ENCODE results near the gene PRKG1.

Gene PRKG1

GRCh38 chr10:51588984-51589383 lies 514.7 kb downstream of the PRKG1 start:
- no peak for TF ChIP-seq CTCF (IDR thresholded peaks at IDR 0.05; ENCODE audit: borderline replicate concordance, insufficient read depth, low read depth, low read length)

GRCh38 chr10:51590818-51591217 lies 516.5 kb downstream of the PRKG1 start:
- TF ChIP-seq CTCF (IDR thresholded peaks at IDR 0.05; ENCODE audit: borderline replicate concordance, insufficient read depth, low read depth, low read length) = no peak
- no peak overlapping the region for H3K4me3 ChIP-seq (ENCODE audit: low read depth, low read length)

More at GRCh38 chr10:51588984-51589383, 514.7 kb downstream of the PRKG1 start:
- no peak overlapping the region for H3K4me3 ChIP-seq (ENCODE audit: low read depth, low read length)

- no peak for TF ChIP-seq CTCF (IDR thresholded peaks at IDR 0.05; ENCODE audit: borderline replicate concordance, insufficient read depth, low read depth, low read length)
Observed at GRCh38 chr10:51596695-51597094, 522.4 kb downstream of the PRKG1 start.

GRCh38 chr10:51599647-51600046 lies 525.4 kb downstream of the PRKG1 start:
- no peak overlapping the region for H3K4me3 ChIP-seq (ENCODE audit: low read depth, low read length)
- no peak for TF ChIP-seq CTCF (IDR thresholded peaks at IDR 0.05; ENCODE audit: borderline replicate concordance, insufficient read depth, low read depth, low read length)

More at GRCh38 chr10:51596695-51597094, 522.4 kb downstream of the PRKG1 start:
- no peak overlapping the region for H3K4me3 ChIP-seq (ENCODE audit: low read depth, low read length)

GRCh38 chr10:51602326-51602725 lies 528.0 kb downstream of the PRKG1 start:
- no peak for TF ChIP-seq CTCF (IDR thresholded peaks at IDR 0.05; ENCODE audit: borderline replicate concordance, insufficient read depth, low read depth, low read length)
- H3K4me3 ChIP-seq (ENCODE audit: low read depth, low read length) = no peak overlapping the region

- no peak for TF ChIP-seq CTCF (IDR thresholded peaks at IDR 0.05; ENCODE audit: borderline replicate concordance, insufficient read depth, low read depth, low read length)
Observed at GRCh38 chr10:51604579-51604978, 530.3 kb downstream of the PRKG1 start.

GRCh38 chr10:51606825-51607462 lies 532.7 kb downstream of the PRKG1 start:
- no peak overlapping the region for H3K4me3 ChIP-seq (ENCODE audit: low read depth, low read length)
- TF ChIP-seq CTCF (IDR thresholded peaks at IDR 0.05; ENCODE audit: borderline replicate concordance, insufficient read depth, low read depth, low read length) = no peak

More at GRCh38 chr10:51604579-51604978, 530.3 kb downstream of the PRKG1 start:
- no peak overlapping the region for H3K4me3 ChIP-seq (ENCODE audit: low read depth, low read length)
